A673 (cell line): ENCODE results near the gene ZYG11A. TPM values are rescaled to one million over a fixed set of nuclear protein-coding genes. Genes with fewer than 3 reads are reported as not detected.
"Not testable (repeated sequence)": the region's sequence is repeated elsewhere in the genome, so short reads cannot be mapped to it uniquely, and the experiment has no call there.

Source experiments
- BruUV-seq: library from RNA; stranded (reverse); fragments of 400-500 nt; replicated peaks from 2 replicates; lab custom pipeline; 2021; lab: Mats Ljungman, UMichigan
- CTCF ChIA-PET: fragments of 300-600 bp; sonication (Branson Sonifier 250); formaldehyde crosslinking; loops from one replicate; lab custom pipeline; 2022; ENCODE audit warnings: antibody characterized with exemption; lab: Charles Lee
- POLR2A ChIA-PET: fragments of 300-600 bp; sonication (Branson Sonifier 250); formaldehyde crosslinking; loops from one replicate; lab custom pipeline; 2022; ENCODE audit warnings: antibody characterized with exemption; ENCODE audit not compliant: low non-redundant PET; lab: Charles Lee
- DNase-seq: peaks from one replicate; pipeline ENCODE4 v3.0.0-alpha.2; 2015; ENCODE audit warnings: low spot score
- H3K27ac ChIP-seq: fragments of 200-600 bp; sonication (generic); 2 replicates; pipeline ENCODE4 v1.5.1; 2016; ENCODE audit warnings: mixed run types, low read depth, mild to moderate bottlenecking, mixed read lengths, antibody characterized with exemption, low read length; ENCODE audit not compliant: poor library complexity, severe bottlenecking
- H3K27me3 ChIP-seq: fragments of 200-600 bp; sonication (generic); replicated peaks from 2 replicates; pipeline ENCODE4 v1.6.1; 2017; ENCODE audit warnings: mixed run types, low read depth, mild to moderate bottlenecking, mixed read lengths, antibody characterized with exemption, low read length; ENCODE audit not compliant: insufficient read depth, poor library complexity
- H3K36me3 ChIP-seq: fragments of 200-600 bp; sonication (generic); 2 replicates; pipeline ENCODE4 v1.6.1; 2016; ENCODE audit warnings: mixed run types, mild to moderate bottlenecking, mixed read lengths, antibody characterized with exemption, low read length; ENCODE audit not compliant: insufficient read depth, poor library complexity, severe bottlenecking
- H3K4me1 ChIP-seq: fragments of 200-600 bp; sonication (generic); 2 replicates; pipeline ENCODE4 v1.6.1; 2017; ENCODE audit warnings: mixed run types, mild to moderate bottlenecking, mixed read lengths, antibody characterized with exemption, low read length; ENCODE audit not compliant: insufficient read depth, poor library complexity, severe bottlenecking
- H3K4me3 ChIP-seq: fragments of 200-600 bp; sonication (generic); 2 replicates; pipeline ENCODE4 v1.5.1; 2016; ENCODE audit warnings: low read depth, mixed run types, mild to moderate bottlenecking, mixed read lengths, low read length; ENCODE audit not compliant: poor library complexity, severe bottlenecking
- H3K9me3 ChIP-seq: fragments of 200-600 bp; sonication (generic); 2 replicates; pipeline ENCODE4 v1.6.1; 2016; ENCODE audit warnings: mixed run types, low read depth, mild to moderate bottlenecking, mixed read lengths, antibody characterized with exemption, low read length; ENCODE audit not compliant: poor library complexity, severe bottlenecking
- EZH2 ChIP-seq: fragments of 200-600 bp; sonication (generic); IDR thresholded peaks from 2 replicates; pipeline ENCODE4 v1.6.1; 2017; ENCODE audit warnings: borderline replicate concordance, low read depth, mild to moderate bottlenecking, mixed read lengths, antibody characterized with exemption, low read length; ENCODE audit not compliant: poor library complexity, severe bottlenecking
- intact Hi-C: fragments of 100-400 bp; cut with micrococcal nuclease; formaldehyde crosslinking; loops from one replicate; pipeline ENCODE4 v1.10.0; 2022; ENCODE audit not compliant: unreplicated experiment
- total RNA-seq: library from RNA; stranded (reverse); gene quantifications from 2 replicates; pipeline ENCODE4 v1.2.3, GENCODE V29; 2021
- TF ChIP-seq, protein P1 (sequence below): fragments of 300-800, 200-600 bp; sonication (generic); conservative IDR thresholded peaks from 2 replicates; pipeline ENCODE4 v1.5.1; 2017; ENCODE audit warnings: low read depth, mild to moderate bottlenecking, antibody characterized with exemption, low read length, moderate library complexity, mixed read lengths

Gene ZYG11A
- total RNA-seq, 1 experiment from 2014 or later: 0.17 TPM

DNA sequence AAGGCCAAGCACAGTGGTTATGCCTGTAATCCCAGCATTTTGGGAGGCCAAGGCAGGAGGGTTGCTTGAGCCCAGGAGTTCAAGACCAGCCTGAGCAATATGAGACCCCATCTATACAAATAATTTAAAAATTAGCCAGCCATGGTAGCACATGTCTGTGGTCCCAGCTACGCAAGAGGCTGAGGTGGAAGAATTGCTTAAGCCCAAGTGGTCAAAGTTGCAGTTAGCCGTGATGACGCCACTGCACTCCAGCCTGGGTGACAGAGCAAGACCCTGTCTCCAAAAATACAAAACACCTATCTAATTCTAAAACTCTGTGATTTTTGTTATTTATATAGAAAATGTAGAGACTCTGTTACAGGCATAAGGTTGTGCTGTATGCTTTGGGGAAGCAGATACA lies 44.2 kb upstream of the ZYG11A start:
- no peaks in the 10 kb centered on the region for H3K9me3 ChIP-seq
- peaks cover 12% of the 10 kb centered on the region for H3K36me3 ChIP-seq
- no peaks in the 10 kb centered on the region for H3K27me3 ChIP-seq
- intact Hi-C loops: no loop called here
- H3K4me3 ChIP-seq: no peak overlapping the region
- no peaks in the 10 kb centered on the region for H3K4me1 ChIP-seq
- no peak overlapping the region for H3K27ac ChIP-seq
- TF ChIP-seq EZH2: no peak
- TF ChIP-seq, protein P1, sequence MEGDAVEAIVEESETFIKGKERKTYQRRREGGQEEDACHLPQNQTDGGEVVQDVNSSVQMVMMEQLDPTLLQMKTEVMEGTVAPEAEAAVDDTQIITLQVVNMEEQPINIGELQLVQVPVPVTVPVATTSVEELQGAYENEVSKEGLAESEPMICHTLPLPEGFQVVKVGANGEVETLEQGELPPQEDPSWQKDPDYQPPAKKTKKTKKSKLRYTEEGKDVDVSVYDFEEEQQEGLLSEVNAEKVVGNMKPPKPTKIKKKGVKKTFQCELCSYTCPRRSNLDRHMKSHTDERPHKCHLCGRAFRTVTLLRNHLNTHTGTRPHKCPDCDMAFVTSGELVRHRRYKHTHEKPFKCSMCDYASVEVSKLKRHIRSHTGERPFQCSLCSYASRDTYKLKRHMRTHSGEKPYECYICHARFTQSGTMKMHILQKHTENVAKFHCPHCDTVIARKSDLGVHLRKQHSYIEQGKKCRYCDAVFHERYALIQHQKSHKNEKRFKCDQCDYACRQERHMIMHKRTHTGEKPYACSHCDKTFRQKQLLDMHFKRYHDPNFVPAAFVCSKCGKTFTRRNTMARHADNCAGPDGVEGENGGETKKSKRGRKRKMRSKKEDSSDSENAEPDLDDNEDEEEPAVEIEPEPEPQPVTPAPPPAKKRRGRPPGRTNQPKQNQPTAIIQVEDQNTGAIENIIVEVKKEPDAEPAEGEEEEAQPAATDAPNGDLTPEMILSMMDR: no peak
- DNase-seq: no peak
- ChIA-PET POLR2A (no interaction called here), CTCF (no interaction called here)
- BruUV-seq: no TSS peak

DNA sequence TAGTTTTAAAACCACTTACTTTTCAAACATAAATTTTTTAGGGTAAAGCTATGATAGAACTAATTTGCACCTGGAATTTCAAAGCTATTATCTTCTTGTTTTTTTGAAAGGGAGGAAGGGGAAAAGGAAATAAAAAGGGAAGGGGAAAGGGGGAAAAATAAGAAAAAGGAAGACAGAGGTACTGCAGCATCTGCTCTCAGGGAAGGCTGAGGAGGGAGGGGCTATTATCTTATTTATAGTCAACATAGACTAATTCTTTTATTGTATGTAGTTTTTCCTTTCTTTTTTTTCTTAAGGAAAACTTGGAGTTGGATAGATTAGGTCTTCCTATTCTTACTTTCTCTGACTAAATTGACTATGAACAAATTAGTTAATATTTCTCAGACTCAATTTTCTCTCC lies 41.5 kb upstream of the ZYG11A start:
- Histone ChIP-seq H3K27me3 (no peaks in the 10 kb centered on the region), H3K4me3 (no peak overlapping the region), H3K27ac (no peak overlapping the region), H3K9me3 (no peaks in the 10 kb centered on the region), H3K4me1 (no peaks in the 10 kb centered on the region), H3K36me3 (peaks cover 12% of the 10 kb centered on the region)
- no TSS peak for BruUV-seq
- intact Hi-C loops: no loop called here
- ChIA-PET CTCF (no interaction called here), POLR2A (no interaction called here)
- TF ChIP-seq, protein P1: no peak
- no peak for TF ChIP-seq EZH2
- DNase-seq: no peak

DNA sequence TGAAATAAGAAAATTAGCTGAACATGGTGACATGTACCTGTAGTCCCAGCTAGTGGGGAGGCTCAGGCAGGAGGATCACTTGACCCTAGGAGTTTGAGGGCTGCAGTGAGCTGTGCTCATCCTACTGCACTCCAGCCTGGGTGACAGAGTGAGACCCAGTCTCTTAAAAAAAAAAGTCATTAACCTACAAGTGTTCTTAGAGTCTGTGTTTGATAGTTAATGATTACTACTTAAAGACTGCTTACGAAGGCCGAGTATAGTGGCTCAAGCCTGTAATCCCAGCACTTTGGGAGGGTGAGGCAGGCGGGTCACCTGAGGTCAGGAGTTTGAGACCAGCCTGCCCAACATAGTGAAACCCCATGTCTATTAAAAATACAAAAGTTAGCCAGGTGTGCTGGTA lies 38.5 kb upstream of the ZYG11A start:
- H3K27ac ChIP-seq, CTCF ChIA-PET: not testable (repeated sequence)
- POLR2A ChIA-PET: interaction anchor here (0.6 kb wide), 1 partner anchor 153 kb away, joined by 12 read pairs; no protein-coding TSS in a partner anchor

DNA sequence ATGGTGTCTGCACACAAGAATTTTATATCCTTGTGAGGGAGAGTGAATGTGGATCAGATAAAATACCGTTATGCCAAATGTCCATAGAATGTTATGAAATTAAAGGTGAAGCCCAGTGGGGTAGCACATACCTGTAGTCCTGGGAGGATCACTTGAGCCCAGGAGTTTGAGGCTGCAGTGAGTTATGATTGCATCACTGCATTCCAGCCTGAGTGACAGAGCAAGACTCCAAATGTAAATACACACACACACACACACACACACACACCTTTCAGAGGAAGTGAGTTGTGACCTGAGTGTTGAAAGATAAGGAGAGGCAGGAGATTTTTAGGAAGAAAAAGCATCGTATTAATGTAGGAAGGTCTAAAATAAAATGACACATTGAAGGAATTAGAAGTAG lies 28.1 kb upstream of the ZYG11A start:
- H3K9me3 ChIP-seq: no peaks in the 10 kb centered on the region
- BruUV-seq: no TSS peak
- no peaks in the 10 kb centered on the region for H3K27me3 ChIP-seq
- H3K27ac ChIP-seq: no peak overlapping the region
- TF ChIP-seq EZH2: no peak
- TF ChIP-seq, protein P1: no peak
- no peak overlapping the region for H3K4me3 ChIP-seq
- peaks cover 9% of the 10 kb centered on the region for H3K36me3 ChIP-seq
- intact Hi-C loops: no loop called here
- H3K4me1 ChIP-seq: no peaks in the 10 kb centered on the region
- POLR2A ChIA-PET: no interaction called here
- DNase-seq: no peak
- CTCF ChIA-PET: no interaction called here

More for the DNA sequence above, 38.5 kb upstream of the ZYG11A start:
- DNase-seq, H3K4me1 ChIP-seq, H3K9me3 ChIP-seq, intact Hi-C loops, H3K27me3 ChIP-seq, H3K4me3 ChIP-seq, H3K36me3 ChIP-seq, BruUV-seq: not testable (repeated sequence)

DNA sequence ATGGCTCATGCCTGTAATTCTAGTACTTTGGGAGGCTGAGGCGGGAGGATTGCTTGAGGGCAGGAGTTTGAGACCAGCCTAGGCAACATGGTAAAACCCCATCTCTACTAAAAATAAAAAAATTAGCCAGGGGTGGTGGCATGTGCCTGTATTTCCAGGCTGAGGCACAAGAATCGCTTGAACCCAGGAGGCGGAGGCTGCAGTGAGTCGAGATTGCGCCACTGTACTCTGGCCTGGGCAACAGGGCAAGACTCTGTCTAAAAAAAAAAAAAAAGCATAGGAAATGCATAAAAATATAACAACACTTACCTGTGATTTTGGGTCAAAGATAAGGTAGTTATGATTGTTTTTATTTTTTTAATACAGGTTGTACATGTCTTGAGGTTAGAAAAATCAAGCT lies 21.7 kb upstream of the ZYG11A start:
- intact Hi-C loops: loop anchor here (1.0 kb wide), 1 partner anchor 29 kb away; no protein-coding TSS in a partner anchor
- CTCF ChIA-PET, H3K36me3 ChIP-seq, H3K4me3 ChIP-seq, H3K9me3 ChIP-seq, POLR2A ChIA-PET, DNase-seq, H3K27ac ChIP-seq, H3K27me3 ChIP-seq, BruUV-seq, H3K4me1 ChIP-seq: not testable (repeated sequence)
